Kidney epithelial cell (primary cell): ENCODE data around the gene DFFA. TPM values are rescaled to one million over a fixed set of nuclear protein-coding genes. Genes with fewer than 3 reads are reported as not detected.

Experiments used
- DNase-seq: peaks from one replicate; pipeline ENCODE4 v3.0.0-alpha.2; 2010; ENCODE audit warnings: low read depth
- H3K27me3 ChIP-seq: 2 replicates; pipeline ENCODE4 v1.6.0; 2011; ENCODE audit warnings: low read length; ENCODE audit not compliant: control insufficient read depth, insufficient read depth
- H3K36me3 ChIP-seq: 2 replicates; pipeline ENCODE4 v1.5.1; 2011; ENCODE audit warnings: low read length; ENCODE audit not compliant: control insufficient read depth, insufficient read depth
- H3K4me3 ChIP-seq: 2 replicates; pipeline ENCODE4 v1.5.1; 2011; ENCODE audit warnings: low read depth, mild to moderate bottlenecking, control low read depth, low read length
- CTCF ChIP-seq: IDR thresholded peaks from 2 replicates; pipeline ENCODE4 v1.5.1; 2011; ENCODE audit warnings: mild to moderate bottlenecking, moderate library complexity, low read length, control low read depth, inconsistent platforms; ENCODE audit not compliant: insufficient read depth, poor library complexity, severe bottlenecking
- total RNA-seq: library from RNA; depleted of rRNA; stranded (reverse); fragments of >200 nt; gene quantifications from 2 replicates; pipeline ENCODE4 v1.2.3, GENCODE V29; 2015

Gene DFFA
- total RNA-seq, 1 donor from 2014 or later: 68.4 TPM

- H3K27me3 ChIP-seq: no peaks in the 10 kb centered on the region
- H3K36me3 ChIP-seq: no peaks in the 10 kb centered on the region
- no peak for DNase-seq
- no peak overlapping the region for H3K4me3 ChIP-seq
- TF ChIP-seq CTCF: no peak
Measured at GRCh38 chr1:10517677-10517982, 45.3 kb upstream of the DFFA start.

- DNase-seq: no peak
- Histone ChIP-seq H3K4me3 (no peak overlapping the region), H3K27me3 (no peaks in the 10 kb centered on the region), H3K36me3 (no peaks in the 10 kb centered on the region)
- TF ChIP-seq CTCF: no peak
Measured at GRCh38 chr1:10516925-10517676, 44.8 kb upstream of the DFFA start.

- no peak for DNase-seq
- Histone ChIP-seq H3K27me3 (no peaks in the 10 kb centered on the region), H3K36me3 (no peaks in the 10 kb centered on the region), H3K4me3 (no peak overlapping the region)
- no peak for TF ChIP-seq CTCF
Measured at GRCh38 chr1:10515976-10516750, 43.8 kb upstream of the DFFA start.

- DNase-seq: no peak
Measured at GRCh38 chr1:10515301-10515975, 43.1 kb upstream of the DFFA start.

GRCh38 chr1:10514490-10515235, 42.3 kb upstream of the DFFA start:
- peak; percentile 64 for TF ChIP-seq CTCF
- H3K4me3 ChIP-seq: no peak overlapping the region
- DNase-seq: no peak
- H3K36me3 ChIP-seq: no peaks in the 10 kb centered on the region
- H3K27me3 ChIP-seq: no peaks in the 10 kb centered on the region

More at GRCh38 chr1:10515301-10515975, 43.1 kb upstream of the DFFA start:
- TF ChIP-seq CTCF: no peak
- Histone ChIP-seq H3K27me3 (no peaks in the 10 kb centered on the region), H3K36me3 (no peaks in the 10 kb centered on the region), H3K4me3 (no peak overlapping the region)
